Caki2 (cell line): ENCODE measurements around the gene ITFG2. TPM values are rescaled to one million over a fixed set of nuclear protein-coding genes. Genes with fewer than 3 reads are reported as not detected.

Experiments
- DNase-seq: peaks from one replicate; pipeline ENCODE4 v3.0.0-alpha.2; 2015; ENCODE audit warnings: low read depth
- in situ Hi-C: cut with HindIII; loops from 2 replicates; pipeline ENCODE4 v1.10.0; 2016; ENCODE audit warnings: low sequenced_read_pairs, low pct_unique_long_range_greater_than_20kb, mixed read lengths
- total RNA-seq: library from RNA; depleted of rRNA; stranded (reverse); fragments of >200 nt; shearing (Covaris generic); gene quantifications from 2 replicates; pipeline ENCODE4 v1.2.3, GENCODE V29; 2014; ENCODE audit warnings: low replicate concordance

The ITFG2 gene
- total RNA-seq, 1 experiment from 2014 or later = 2.2 TPM

GRCh38 chr12:2820432-2820831 is 8.0 kb downstream of the ITFG2 start:
- DNase-seq = no peak
- in situ Hi-C loops = no loop called here

- in situ Hi-C loops = no loop called here
Measured at GRCh38 chr12:2823483-2823882, 11.0 kb downstream of the ITFG2 start.

DNA sequence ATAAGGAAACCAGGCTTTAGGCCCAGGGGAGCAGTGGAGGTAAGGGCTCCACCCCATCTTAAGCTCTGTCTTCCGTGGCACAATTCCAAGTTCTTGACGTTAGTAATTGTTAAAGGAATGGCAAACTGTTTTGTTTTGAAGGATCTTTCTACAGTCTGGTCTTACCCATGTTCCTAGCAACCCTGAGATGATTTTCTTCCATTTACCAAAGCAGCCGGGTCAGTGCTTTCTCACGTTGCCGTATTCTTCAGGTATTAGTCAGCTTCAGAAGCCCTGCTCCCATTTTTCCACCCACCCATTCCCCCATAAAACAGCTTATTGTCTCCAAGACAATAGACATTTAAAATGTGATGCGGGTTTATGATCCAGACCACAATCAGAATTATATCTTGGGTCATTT is 12.1 kb downstream of the ITFG2 start:
- DNase-seq = no peak
- in situ Hi-C loops = no loop called here

More at GRCh38 chr12:2823483-2823882, 11.0 kb downstream of the ITFG2 start:
- no peak for DNase-seq

DNA sequence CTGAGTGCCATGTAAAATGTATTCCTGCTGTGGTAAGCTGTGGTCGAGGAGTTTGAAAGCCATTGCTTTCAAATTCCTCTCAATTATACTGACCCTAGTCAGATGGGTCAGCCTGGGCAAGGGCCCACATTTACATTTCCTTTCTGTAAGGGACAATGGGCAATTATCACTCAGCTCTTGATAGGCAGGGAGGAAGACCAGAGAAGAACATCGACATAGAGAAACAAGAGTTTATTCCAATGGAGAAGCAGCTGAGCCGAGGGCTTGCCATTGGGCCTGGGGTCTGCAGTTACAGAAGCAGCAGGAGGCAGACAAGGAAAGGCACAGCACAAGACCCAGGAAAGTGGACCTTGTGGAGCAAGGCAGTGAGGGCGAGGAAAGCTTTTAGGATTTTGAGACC is 12.7 kb downstream of the ITFG2 start:
- in situ Hi-C loops = no loop called here
- DNase-seq = no peak

GRCh38 chr12:2826036-2826435 is 13.6 kb downstream of the ITFG2 start:
- DNase-seq = no peak
- in situ Hi-C loops = no loop called here

- no peak for DNase-seq
- in situ Hi-C loops = no loop called here
Measured at GRCh38 chr12:2826721-2827515, 14.4 kb downstream of the ITFG2 start.

- in situ Hi-C loops = no loop called here
Measured at GRCh38 chr12:2829275-2829674, 16.8 kb downstream of the ITFG2 start.

GRCh38 chr12:2832550-2833127 is 20.2 kb downstream of the ITFG2 start:
- no peak for DNase-seq
- in situ Hi-C loops = no loop called here

More at GRCh38 chr12:2829275-2829674, 16.8 kb downstream of the ITFG2 start:
- no peak for DNase-seq

- in situ Hi-C loops = no loop called here
- no peak for DNase-seq
Measured at GRCh38 chr12:2833327-2833726, 20.9 kb downstream of the ITFG2 start.

GRCh38 chr12:2833810-2834209 is 21.3 kb downstream of the ITFG2 start:
- in situ Hi-C loops = no loop called here
- DNase-seq = no peak

DNA sequence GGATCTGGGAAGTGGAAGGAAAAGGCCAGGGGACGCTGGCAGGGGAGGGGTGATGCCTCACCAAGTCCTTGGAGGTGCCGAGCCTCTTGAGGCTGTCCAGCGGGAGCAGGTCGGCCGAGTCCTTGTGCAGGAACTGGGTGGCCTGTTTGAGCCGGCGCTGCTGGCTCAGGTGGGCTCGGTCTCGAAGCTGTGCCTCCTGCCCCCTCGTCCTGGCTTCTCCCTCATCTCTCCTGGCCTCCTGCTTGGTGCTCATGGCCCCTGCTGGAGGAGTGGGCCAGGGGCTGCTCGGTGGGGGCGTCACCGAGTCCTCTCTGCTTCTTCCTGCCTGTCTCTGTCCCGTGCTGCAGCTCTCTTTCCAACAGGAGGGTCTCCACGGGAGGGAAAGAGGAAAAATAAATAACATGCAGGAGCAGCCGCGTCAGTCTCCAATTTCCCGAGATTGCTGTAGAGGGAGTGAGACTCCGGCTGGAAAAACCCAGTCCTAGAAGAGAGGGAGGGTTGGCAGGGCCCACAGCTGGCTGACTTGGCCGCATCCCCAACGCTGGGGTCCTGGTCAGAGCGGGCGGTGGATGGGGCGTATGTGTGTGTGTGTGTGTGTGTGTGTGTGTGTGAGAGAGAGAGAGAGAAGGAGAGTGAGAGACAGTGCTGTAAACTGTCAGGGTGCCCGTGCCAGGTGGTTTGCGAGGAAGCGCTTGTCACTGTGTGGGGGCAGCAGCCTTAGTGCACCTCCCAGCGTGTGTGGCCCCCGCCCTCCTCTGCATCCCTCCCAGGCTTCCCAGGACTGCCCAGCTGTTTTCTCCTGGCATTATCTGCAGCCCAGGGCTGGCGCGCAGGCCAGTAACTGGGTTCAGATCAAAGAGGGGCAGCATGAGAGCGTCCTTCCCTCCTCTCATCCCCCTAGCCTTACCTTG is 22.4 kb downstream of the ITFG2 start, which contains the start of gene NRIP2:
NRIP2 (minus strand) TSS at position 455 of the 911 bp plus-strand sequence; CDS start at position 403, 52 bp downstream.
- no peak for DNase-seq
- in situ Hi-C loops = no loop called here

- in situ Hi-C loops = no loop called here
- DNase-seq = no peak
Measured at GRCh38 chr12:2835691-2836403, 23.4 kb downstream of the ITFG2 start.

- in situ Hi-C loops = no loop called here
- no peak for DNase-seq
Measured at GRCh38 chr12:2836574-2836973, 24.1 kb downstream of the ITFG2 start.

DNA sequence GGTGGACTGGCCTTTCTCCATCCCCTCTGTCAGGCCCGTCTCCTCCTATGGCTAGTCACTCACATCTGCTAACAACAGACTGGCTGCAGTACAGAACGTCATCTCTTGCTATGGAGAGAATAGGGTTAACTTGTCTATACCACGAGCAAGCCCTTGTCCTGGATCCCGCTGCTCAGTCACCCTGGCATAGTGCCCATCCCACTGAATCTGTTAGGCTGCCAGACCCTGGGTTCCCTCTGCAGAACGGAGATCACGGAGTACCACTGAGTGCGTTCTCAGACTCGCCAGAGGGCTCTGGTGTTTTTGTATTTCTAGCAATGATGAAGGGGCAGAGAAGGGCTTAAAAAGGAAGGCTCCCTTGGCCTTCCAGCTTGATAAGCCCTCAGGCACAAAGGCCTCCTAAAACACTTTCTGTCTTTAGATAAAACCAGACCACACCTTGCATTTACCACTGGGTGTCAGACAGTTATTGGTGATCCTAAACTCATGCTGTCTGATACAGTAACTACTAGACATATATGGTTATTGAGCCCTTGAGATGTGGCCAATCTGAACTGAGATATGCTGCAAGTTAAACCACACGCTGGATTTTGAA is 28.7 kb downstream of the ITFG2 start:
- in situ Hi-C loops = no loop called here

DNA sequence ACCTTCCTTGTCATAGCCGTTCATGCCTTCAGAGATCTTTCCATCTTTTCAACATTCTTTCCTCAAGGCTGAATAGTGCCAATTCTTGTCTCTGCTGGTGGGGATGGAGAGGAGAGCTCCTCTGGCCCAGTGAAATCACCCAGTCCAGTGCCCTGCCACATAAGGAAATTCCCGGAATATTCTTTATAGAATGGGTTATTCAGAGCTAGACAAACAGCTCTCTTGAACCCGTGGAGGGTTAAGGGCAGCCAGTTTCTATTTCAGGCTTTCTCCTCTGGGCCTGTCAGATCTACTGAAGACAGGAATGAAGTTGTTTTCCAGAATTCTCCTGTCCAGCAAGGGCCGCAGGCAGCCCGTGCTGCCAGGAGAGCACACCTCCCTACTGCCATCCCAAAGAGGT is 30.5 kb downstream of the ITFG2 start:
- no peak for DNase-seq
- in situ Hi-C loops = no loop called here

More for the DNA sequence above, 28.7 kb downstream of the ITFG2 start:
- no peak for DNase-seq

DNA sequence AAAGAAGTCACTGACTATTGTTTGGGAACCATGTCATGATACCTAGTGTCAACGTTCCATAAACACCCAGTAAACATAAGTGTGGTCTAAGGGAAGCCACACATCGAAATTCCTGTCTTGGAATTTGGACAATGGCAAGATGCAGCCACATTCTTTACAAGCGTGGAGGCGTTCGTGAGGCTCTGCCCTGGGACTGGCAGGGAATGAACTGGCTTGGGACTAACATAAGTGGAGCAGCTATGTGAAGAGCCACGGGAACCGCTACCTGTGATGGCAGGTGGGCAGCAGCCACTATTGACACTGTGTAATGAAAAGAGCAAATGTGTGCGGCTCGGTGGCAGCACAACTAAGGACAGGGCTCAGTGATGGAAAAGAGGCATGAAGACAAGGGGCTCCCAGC is 32.3 kb downstream of the ITFG2 start:
- in situ Hi-C loops = no loop called here

GRCh38 chr12:2845280-2845679 is 32.8 kb downstream of the ITFG2 start:
- DNase-seq = no peak
- in situ Hi-C loops = no loop called here

More for the DNA sequence above, 32.3 kb downstream of the ITFG2 start:
- no peak for DNase-seq

GRCh38 chr12:2851931-2852330 is 39.5 kb downstream of the ITFG2 start:
- in situ Hi-C loops = no loop called here
- no peak for DNase-seq
